DLD1 (cell line): ENCODE data around the gene ZBTB24.

Experiments used
- in situ Hi-C: cut with HindIII; loops from 2 replicates; pipeline ENCODE4 v1.10.0; 2017; ENCODE audit warnings: low sequenced_read_pairs

Gene ZBTB24

DNA sequence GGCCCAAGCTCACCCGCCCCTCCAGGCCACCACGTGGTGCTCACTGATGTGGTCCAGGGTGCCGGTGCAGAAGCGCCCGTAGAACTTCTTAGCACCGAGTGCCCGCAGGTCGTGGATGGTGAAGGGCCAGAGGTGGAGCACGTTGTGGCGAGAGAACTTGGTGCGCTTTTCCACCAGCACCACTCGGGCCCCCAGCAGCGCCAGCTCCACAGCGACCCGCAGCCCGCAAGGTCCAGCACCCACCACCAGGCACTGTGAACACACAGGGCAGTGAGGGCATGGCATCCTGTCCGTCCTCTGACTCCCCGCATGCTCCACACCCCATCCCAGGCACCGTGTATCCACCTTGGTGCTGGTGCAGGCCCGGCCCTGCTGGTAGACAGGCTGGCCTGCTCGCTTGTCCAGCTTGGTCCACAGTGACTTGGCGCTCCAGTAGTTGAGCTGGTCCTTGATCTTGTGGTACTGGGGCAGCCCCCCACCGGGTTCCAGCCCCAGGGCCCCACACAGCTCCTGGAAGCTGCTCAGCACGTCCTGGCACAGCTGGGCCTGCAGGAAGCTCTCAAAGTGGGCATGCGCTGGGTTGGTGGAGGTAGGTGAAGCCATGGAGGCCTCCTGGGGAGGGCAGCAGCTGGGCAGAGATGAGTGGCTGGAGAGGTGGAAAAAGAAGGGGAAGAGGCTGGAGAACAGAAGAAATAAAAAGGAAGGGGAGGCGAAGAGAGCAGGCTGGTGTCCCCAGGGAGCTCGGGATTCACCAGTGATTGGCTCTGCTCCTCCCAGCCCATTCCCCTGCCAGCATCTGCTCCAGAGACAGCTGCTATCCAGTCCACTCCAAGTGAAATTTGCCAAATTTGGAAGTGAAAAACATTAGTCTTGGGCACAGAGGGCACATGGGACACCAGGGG lies 29.2 kb downstream of the ZBTB24 start:
- in situ Hi-C loops, result no loop called here

GRCh38 chr6:109453156-109453555 lies 29.9 kb downstream of the ZBTB24 start:
- in situ Hi-C loops, result no loop called here

GRCh38 chr6:109452181-109452580 lies 30.8 kb downstream of the ZBTB24 start:
- in situ Hi-C loops, result no loop called here

- in situ Hi-C loops, result no loop called here
Measured at GRCh38 chr6:109451376-109451775, 31.6 kb downstream of the ZBTB24 start.

- in situ Hi-C loops, result no loop called here
Measured at GRCh38 chr6:109450801-109451200, 32.2 kb downstream of the ZBTB24 start.

DNA sequence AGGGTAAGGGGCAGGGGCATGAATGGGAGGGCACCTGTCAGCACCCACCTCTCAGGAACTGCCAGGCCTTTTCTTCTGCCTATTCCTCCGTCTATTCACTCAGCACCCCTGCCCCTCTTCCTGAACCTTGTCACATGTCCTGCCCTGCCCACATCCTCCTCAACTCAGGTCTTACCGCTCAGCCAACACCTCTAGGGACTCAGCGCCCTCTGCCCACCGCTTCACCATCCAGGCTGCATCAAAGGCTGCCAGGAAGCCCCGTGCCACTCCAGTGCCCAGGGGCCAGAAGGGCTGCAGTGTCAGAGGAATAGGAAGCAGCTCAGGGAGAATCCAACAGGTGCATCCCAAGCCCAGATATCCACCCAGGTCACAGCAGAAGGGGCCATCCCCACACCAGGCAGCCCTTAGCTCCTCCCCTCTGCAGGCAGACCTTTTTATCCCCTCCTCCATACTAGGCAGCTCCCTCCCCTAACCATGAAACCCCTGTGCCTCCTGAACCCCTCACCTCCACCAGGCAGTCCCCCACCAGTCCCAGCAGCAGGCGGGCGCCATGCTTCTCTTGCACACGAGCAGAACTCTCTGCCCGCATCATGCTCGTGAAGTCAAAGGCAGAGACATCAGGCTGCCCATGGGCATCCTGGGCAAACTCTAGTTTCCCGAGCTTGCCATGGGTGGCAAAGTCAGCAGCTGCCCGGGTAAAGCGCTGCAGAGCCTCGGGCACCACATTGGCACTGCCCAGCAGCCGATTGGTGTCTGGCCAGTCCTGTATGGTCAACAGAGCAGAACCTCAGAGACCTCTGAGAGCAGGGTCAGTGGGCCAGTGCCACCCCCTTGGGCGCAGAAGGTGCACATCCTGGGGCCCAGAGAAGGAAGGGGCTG lies 33.0 kb downstream of the ZBTB24 start:
- in situ Hi-C loops, result no loop called here

DNA sequence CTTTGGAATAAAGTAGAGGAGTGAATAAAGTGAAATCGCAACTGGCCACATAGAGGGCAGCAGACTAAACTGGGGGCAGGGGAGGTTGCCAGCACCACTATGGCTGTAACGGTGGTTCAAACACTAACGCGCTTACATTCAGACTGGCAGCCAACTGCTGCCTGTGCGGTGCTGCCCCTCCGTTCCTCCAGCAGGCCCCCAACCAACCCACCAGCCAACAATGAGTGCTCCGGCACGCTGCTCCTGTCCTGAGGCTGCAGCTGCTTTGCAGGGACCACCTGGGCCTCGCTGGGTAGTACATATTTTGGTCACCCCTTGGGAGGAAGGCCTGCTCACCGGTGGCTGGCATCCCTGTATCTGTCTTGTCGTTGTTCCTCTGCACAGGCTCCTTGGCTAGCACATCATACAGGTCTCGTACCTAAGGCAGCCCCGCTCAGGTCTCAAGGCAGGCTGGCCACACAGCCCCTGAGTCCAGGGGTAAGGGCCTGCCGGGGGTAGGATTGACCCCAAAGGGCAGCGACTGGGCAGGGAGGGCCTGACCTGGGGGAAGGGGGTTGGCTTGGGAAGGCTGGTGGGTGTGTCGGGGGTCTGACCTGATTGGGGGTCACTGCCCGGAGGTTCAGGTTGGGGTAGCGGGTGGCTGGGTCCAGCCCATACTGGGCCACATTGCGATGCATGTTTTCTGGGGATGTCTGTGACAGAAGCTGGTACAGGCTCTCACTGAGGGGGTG lies 33.8 kb downstream of the ZBTB24 start:
- in situ Hi-C loops, result no loop called here

DNA sequence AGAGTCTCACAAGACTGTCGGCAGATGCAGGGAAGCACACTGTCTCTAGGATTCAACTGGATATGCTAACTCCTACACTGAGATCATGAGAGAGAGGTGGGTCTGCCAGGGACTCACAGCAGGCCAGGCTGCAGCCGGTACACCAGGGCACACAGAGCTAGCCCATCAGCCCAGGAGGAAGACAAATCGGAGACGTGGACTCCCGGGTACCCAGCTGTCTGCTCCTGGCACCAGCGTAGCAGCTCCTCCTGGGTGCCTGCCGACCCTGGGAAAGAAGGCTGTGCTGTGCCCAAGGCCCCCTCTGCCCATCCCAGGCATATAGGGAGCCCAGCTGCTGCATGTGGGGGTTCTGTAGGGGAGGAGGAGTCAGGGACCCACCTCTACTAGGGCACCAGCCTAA lies 34.4 kb downstream of the ZBTB24 start:
- in situ Hi-C loops, result no loop called here

DNA sequence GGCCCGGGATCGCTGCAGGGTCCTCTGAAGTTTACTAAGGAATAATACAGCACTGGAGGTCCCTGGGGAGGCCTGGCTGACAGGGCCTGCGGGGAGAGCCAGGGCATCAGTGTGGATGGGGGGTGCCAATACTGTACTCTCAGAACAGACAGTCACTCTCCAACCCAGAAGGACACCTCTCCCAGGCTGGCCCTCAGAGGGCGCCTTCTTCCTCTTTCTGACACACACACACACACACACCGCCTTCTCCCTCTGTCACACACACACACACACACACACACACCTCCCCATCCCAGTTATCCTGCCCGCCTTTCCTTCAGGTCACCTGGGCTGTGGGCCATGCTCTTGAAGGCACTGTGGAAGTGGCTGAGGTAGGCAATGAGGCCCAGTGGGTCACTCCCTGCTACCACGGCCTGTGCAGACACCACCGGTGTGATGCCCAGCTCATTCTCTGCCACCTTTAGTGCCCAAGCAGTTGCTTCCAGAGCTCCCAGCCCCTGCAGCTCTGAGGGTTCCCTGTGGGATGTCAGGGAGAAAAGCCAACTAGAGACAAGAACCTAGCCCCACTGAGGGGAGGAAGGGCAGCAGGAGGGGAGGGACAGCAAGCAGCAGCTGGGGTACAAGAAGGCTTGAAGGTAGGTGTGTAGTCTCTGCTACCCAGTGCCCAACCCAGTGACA lies 35.0 kb downstream of the ZBTB24 start:
- in situ Hi-C loops, result no loop called here

DNA sequence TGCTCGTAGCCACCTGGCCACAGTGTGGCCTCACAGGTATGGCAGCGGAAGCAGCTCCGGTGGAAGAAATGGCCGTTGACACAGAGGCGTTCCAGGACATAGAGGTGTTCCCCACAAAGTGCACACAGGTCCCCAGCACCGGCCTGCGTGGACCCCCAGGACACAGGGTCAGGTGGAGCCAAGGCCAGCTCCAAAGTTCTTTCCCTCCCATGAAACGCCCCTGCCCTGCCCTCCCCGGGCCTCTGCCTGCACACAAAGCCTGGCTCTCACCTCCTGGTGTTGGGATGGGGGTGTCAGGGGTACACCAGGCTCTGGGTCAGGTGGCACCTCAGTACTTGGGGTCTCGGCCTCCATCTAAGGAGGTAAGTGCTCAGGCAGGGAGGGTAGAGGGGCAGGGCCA lies 35.9 kb downstream of the ZBTB24 start:
- in situ Hi-C loops, result no loop called here

DNA sequence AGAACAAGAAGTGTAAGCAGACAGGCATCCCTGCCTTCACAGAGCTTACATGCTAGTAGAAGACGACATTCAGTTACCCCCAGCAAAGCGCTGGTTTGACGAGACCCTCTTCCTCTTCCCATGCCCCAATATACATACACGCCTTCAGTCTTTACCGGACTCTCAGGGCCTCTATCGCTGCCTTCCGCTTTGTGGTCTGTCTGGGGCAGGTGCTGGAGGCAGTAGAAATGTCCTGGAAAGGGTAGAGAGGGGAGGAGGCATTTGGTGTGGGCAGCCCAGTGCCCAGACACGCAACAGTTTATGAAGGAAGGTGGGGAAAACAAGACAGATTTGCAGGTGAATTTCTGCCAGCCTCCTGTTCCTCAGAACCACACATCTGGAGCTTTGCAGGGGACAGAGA lies 36.5 kb downstream of the ZBTB24 start:
- in situ Hi-C loops, result no loop called here

DNA sequence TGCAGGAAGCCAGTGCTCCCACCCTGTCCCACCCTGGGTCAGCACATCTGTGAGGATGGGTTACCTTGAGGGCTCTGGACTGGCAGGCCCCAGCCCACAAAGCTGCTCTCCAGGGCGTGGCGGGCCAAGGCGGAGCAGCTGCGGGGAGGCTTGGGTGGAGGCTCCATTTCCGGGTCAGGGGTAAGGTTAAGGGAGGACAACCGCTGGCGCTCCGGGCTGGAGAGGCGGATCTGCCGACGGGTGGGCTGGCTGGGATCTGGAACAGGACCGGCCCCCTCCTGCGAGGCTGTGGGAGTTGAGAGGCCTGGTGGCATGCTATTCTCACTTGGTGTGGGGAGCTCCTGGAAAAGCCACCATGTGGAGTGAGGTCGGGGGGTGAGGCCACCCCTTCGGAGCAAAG lies 36.9 kb downstream of the ZBTB24 start:
- in situ Hi-C loops, result no loop called here

DNA sequence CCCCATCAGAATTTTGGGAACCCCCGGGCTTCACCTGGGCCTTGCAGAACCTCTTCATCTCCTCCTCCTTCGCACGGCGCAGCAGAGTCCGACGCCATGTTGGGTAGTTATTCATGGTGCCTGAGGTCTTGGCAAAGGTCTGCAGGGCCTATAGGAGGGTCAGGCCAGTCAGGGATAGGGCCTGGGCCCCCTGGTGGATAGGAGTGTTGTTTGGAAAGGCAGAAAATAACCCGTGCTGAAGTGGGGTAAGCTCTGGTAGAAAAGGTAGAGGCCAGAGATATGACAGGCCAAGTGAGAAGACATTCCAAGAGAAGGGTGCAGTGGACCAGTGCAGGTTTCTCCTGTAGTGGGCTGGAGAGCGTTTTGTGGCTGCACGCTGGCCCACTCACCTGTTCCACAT lies 37.6 kb downstream of the ZBTB24 start:
- in situ Hi-C loops, result no loop called here

GRCh38 chr6:109443425-109443950 lies 39.5 kb downstream of the ZBTB24 start:
- in situ Hi-C loops, result loop anchor here (5.0 kb wide), 1 partner anchor 41 kb away; no protein-coding TSS in a partner anchor

DNA sequence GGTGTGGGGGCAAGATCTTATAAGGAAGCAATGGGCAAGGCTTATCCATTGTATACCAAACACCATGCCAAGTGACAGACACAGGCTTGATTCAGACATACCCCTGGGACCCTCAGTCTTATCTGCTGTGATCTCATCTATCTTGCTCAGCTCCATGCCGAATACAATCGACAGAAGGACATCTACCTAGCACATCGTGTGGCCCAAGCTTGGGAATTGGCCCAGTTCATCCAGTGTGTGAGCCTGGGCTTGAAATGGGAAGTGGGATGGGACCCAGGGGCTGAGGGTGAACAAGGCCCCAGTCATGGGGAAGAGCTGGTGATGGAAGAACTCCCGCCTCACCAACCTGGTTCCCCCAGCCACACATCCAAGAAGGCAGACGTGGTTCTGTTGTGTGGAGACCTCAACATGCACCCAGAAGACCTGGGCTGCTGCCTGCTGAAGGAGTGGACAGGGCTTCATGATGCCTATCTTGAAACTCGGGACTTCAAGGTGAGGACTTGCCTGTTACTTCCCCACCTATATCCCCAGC lies 40.6 kb downstream of the ZBTB24 start:
- in situ Hi-C loops, result loop anchor here (5.0 kb wide), 1 partner anchor 40 kb away; no protein-coding TSS in a partner anchor

DNA sequence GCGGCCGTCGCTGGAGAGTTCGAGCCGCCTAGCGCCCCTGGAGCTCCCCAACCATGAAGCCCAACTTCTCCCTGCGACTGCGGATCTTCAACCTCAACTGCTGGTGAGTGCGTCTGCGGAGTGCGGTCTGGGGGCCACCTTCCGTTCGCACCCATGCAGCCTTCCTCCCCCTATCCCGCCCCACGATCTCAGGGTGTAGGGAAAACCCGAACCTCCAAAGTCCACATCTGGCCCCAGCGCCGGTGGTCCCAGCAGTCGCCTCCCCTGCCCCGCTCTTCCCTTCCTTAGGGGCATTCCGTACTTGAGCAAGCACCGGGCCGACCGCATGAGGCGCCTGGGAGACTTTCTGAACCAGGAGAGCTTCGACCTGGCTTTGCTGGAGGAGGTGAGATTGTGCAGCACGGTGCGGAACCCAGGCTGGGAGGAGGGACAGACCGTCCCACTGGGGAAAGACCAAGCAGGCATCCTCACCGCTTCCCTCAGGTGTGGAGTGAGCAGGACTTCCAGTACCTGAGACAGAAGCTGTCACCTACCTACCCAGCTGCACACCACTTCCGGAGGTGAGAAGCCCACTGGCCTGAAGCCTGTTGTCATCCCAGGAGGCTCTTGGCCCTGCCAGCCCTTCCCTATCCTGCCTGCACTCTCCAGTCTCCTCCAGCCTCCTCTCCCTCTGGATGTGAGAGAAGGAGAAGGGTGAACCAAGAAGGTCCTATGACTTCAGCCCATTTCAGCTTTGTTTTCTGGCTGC lies 41.8 kb downstream of the ZBTB24 start:
- in situ Hi-C loops, result loop anchor here (5.0 kb wide), 1 partner anchor 39 kb away; no protein-coding TSS in a partner anchor

- in situ Hi-C loops, result loop anchor here (5.0 kb wide), 1 partner anchor 38 kb away; no protein-coding TSS in a partner anchor
Measured at GRCh38 chr6:109440331-109441068, 42.5 kb downstream of the ZBTB24 start, which contains the start of the genes PPIL6 and SMPD2. PPIL6 (minus strand) TSS chr6:109440628; CDS start chr6:109440590, 38 bp downstream. SMPD2 (plus strand) TSS chr6:109440724; CDS start chr6:109441122, 398 bp downstream.

DNA sequence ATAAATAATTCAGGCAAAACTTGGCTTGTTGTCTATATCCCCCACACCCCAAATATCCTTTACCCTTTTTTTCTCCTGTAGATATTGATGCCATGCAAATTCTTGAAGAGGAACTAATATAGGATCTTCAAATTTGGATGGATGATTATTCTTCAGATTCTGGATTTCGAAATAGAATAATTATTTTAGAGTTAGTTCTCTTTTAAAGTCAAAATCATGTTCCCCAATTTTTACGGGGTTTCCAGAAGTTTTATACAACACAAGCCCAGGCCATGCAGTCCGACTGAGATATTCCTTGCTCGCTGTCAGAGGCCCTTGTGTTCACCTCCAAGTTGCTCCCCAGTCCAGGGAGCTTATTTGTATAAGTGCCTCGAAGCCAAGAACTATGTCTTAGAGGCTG lies 47.0 kb downstream of the ZBTB24 start:
- in situ Hi-C loops, result no loop called here
